DOHH2 (cell line): ENCODE measurements around the gene MACROD2.

Experiments used
- H3F3A ChIP-seq: fragments of 200-600 bp; sonication (generic), shearing (Covaris generic); 2 replicates; pipeline ENCODE4 v1.6.0; 2016; ENCODE audit warnings: antibody characterized with exemption, mild to moderate bottlenecking; ENCODE audit not compliant: control insufficient read depth, insufficient read depth
- H3K27ac ChIP-seq: fragments of 200-600 bp; sonication (generic); 2 replicates; pipeline ENCODE4 v1.5.1; 2014; ENCODE audit warnings: low read depth, mild to moderate bottlenecking, low read length, moderate library complexity
- H3K27me3 ChIP-seq: fragments of 200-600 bp; sonication (generic); 2 replicates; pipeline ENCODE4 v1.6.1; 2014; ENCODE audit warnings: mild to moderate bottlenecking, low read length, mixed read lengths; ENCODE audit not compliant: control insufficient read depth
- H3K36me3 ChIP-seq: fragments of 200-600 bp; sonication (generic); 2 replicates; pipeline ENCODE4 v1.6.1; 2014; ENCODE audit warnings: mild to moderate bottlenecking, low read length, moderate library complexity, mixed read lengths; ENCODE audit not compliant: control insufficient read depth
- H3K4me1 ChIP-seq: fragments of 200-600 bp; sonication (generic); 2 replicates; pipeline ENCODE4 v1.6.1; 2014; ENCODE audit warnings: mild to moderate bottlenecking, low read length, mixed read lengths; ENCODE audit not compliant: control insufficient read depth
- H3K4me2 ChIP-seq: fragments of 200-600 bp; sonication (generic); 2 replicates; pipeline ENCODE4 v1.6.0; 2014; ENCODE audit warnings: mild to moderate bottlenecking, low read length, moderate library complexity
- H3K4me3 ChIP-seq: fragments of 200-600 bp; sonication (generic); 2 replicates; pipeline ENCODE4 v1.5.1; 2014; ENCODE audit warnings: mild to moderate bottlenecking, low read length, mixed read lengths
- H3K79me2 ChIP-seq: fragments of 200-600 bp; sonication (generic); 2 replicates; pipeline ENCODE4 v1.6.1; 2014; ENCODE audit warnings: mild to moderate bottlenecking, low read length, mixed read lengths; ENCODE audit not compliant: control insufficient read depth
- H3K9me2 ChIP-seq: fragments of 200-600 bp; sonication (generic); replicated peaks from 2 replicates; pipeline ENCODE4 v1.6.1; 2014; ENCODE audit warnings: mild to moderate bottlenecking, low read length, mixed read lengths; ENCODE audit not compliant: control insufficient read depth
- H3K9me3 ChIP-seq: fragments of 200-600 bp; sonication (generic); 2 replicates; pipeline ENCODE4 v1.6.1; 2014; ENCODE audit warnings: antibody characterized with exemption, low read length, mixed read lengths; ENCODE audit not compliant: control insufficient read depth, insufficient read depth
- H4K20me1 ChIP-seq: fragments of 200-600 bp; sonication (generic); 2 replicates; pipeline ENCODE4 v1.6.0; 2014; ENCODE audit warnings: low read depth, mild to moderate bottlenecking, antibody characterized with exemption, low read length, moderate library complexity; ENCODE audit not compliant: control insufficient read depth, insufficient read depth
- EZH2phosphoT487 ChIP-seq: fragments of 200-600 bp; sonication (generic); IDR thresholded peaks from 2 replicates; pipeline ENCODE4 v1.6.1; 2017; ENCODE audit warnings: borderline replicate concordance, mild to moderate bottlenecking, antibody characterized with exemption, low read length, moderate library complexity, mixed read lengths
- TF ChIP-seq, protein P1 (sequence below): fragments of 200-600 bp; sonication (generic); IDR thresholded peaks from one replicate; pipeline ENCODE4 v1.5.1; 2014; ENCODE audit warnings: antibody characterized with exemption, mild to moderate bottlenecking, low read depth, low read length; ENCODE audit not compliant: poor library complexity, severe bottlenecking

Gene MACROD2

DNA sequence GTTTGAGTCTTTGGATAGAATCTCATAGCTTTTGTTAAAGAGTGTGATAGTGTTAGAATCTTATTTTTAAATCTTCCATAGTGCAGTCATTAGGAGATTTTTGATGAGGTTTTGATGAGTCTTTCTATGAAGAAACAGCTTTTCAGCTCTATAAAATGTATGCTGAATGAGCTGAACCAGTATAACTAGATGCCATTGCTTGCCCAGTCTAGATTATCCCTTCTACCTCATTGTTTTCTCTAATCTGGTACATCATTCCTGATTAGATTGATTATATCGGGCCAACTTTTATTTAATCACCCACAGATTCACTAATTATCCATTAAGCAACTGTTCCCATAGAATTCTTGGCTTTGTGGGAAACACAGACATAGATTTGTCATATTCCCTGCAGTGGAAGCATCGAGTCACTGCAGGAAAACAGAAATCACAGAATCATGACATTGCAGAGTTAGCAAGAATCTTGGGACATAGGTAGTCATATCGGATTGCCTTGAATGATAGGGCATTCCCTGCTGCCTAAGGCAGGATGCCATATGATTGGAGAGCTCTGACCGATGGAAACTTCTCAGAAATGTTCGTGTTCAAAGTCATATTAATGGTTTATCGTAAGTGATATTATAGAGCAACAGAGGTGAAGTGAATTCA lies 1224.8 kb downstream of the MACROD2 start:
- no peaks in the 10 kb centered on the region for H3K79me2 ChIP-seq
- H3K4me3 ChIP-seq, result no peak overlapping the region
- peaks cover 9% of the 10 kb centered on the region for H3K4me1 ChIP-seq
- no peak overlapping the region for H3K27ac ChIP-seq
- TF ChIP-seq EZH2phosphoT487, result no peak
- TF ChIP-seq, protein P1, sequence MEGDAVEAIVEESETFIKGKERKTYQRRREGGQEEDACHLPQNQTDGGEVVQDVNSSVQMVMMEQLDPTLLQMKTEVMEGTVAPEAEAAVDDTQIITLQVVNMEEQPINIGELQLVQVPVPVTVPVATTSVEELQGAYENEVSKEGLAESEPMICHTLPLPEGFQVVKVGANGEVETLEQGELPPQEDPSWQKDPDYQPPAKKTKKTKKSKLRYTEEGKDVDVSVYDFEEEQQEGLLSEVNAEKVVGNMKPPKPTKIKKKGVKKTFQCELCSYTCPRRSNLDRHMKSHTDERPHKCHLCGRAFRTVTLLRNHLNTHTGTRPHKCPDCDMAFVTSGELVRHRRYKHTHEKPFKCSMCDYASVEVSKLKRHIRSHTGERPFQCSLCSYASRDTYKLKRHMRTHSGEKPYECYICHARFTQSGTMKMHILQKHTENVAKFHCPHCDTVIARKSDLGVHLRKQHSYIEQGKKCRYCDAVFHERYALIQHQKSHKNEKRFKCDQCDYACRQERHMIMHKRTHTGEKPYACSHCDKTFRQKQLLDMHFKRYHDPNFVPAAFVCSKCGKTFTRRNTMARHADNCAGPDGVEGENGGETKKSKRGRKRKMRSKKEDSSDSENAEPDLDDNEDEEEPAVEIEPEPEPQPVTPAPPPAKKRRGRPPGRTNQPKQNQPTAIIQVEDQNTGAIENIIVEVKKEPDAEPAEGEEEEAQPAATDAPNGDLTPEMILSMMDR, result no peak
- H4K20me1 ChIP-seq, result no peaks in the 10 kb centered on the region
- no peaks in the 10 kb centered on the region for H3K9me3 ChIP-seq
- no peaks in the 10 kb centered on the region for H3F3A ChIP-seq
- H3K36me3 ChIP-seq, result no peaks in the 10 kb centered on the region
- H3K4me2 ChIP-seq, result no peak overlapping the region
- no peaks in the 10 kb centered on the region for H3K9me2 ChIP-seq
- H3K27me3 ChIP-seq, result no peaks in the 10 kb centered on the region

DNA sequence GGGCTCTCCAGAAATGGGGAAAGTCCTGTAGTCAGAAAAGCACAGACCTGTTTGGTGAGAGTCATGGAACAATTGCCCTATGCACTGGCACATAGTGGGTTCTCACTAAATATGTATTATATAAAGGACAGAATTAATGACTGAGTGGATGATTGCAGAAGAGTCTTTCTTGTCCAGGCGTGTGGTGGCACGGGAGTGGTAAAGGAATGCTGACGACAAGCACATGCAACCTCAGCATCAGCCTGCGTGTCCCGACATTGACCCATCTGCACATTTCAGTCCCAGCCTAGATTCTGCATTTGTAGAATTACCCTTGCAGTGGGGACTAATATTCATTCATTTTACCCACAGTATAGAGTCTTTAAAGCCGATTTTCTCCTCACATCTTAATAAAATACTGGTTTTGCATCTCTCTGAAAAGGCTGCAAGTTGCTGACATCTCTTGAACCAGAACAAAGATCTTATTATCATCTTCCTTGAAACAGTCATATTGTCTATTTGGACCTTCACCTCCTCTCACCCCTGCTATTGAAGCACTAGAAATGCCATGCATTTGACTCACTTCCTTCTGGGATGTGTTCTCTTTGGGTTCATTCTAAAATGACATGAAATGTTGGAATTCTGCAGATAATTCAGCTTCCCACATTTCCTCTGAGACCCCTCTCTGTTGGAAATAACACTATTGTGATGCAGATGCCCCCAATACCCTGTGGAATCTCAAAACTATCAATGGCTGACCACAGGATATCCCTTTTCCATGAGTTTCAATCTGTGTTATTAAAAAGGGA lies 1225.7 kb downstream of the MACROD2 start:
- no peaks in the 10 kb centered on the region for H3K27me3 ChIP-seq
- no peaks in the 10 kb centered on the region for H3K79me2 ChIP-seq
- no peaks in the 10 kb centered on the region for H3K36me3 ChIP-seq
- H3K4me3 ChIP-seq, result no peak overlapping the region
- H3F3A ChIP-seq, result no peaks in the 10 kb centered on the region
- H3K9me3 ChIP-seq, result no peaks in the 10 kb centered on the region
- H3K27ac ChIP-seq, result no peak overlapping the region
- TF ChIP-seq, protein P1, result no peak
- TF ChIP-seq EZH2phosphoT487, result no peak
- no peak overlapping the region for H3K4me2 ChIP-seq
- H3K4me1 ChIP-seq, result peaks cover 9% of the 10 kb centered on the region
- no peaks in the 10 kb centered on the region for H4K20me1 ChIP-seq
- H3K9me2 ChIP-seq, result no peaks in the 10 kb centered on the region

DNA sequence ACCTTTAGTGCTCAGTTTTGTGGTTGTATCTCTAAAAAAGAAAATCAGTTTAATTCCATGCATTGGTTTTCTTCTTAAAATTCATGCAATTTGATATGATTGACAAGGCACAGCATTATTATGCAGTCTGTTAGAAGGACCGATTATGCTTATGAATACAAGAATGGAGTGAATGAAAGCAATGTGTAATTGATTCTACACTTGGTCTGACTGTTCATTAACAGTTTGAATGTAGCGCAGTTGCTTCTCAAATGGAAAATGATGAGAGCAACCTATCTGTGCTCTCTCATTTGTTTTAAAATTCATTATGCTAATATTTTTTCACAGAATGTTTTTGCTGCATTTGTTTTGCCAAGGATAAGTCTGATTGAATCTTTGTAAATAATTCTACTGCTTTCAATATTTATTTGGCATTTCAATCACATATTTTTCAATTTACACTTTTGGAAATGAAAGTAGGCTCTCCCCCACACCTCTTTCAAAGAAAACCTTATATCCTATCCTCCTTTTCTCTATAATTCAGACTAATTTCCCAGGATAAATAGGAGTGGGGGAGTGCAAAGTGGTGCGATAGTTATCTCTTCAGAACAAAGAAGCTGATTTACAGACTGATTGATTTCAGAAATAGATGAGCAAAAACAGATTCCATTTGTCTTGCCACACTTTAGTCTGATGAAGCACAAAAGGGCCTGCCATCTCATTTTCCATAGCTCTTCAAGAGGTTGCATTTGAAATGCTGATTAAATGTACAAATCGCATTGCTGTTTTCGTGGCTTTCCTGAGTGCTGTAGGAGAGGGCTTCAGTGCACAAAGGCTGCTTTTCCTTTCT lies 1227.4 kb downstream of the MACROD2 start:
- H3K4me3 ChIP-seq, result no peak overlapping the region
- H3K9me3 ChIP-seq, result no peaks in the 10 kb centered on the region
- peaks cover 9% of the 10 kb centered on the region for H3K4me1 ChIP-seq
- H3K79me2 ChIP-seq, result no peaks in the 10 kb centered on the region
- no peaks in the 10 kb centered on the region for H3K36me3 ChIP-seq
- no peak overlapping the region for H3K4me2 ChIP-seq
- no peaks in the 10 kb centered on the region for H4K20me1 ChIP-seq
- no peaks in the 10 kb centered on the region for H3F3A ChIP-seq
- no peaks in the 10 kb centered on the region for H3K9me2 ChIP-seq
- no peak overlapping the region for H3K27ac ChIP-seq
- TF ChIP-seq EZH2phosphoT487, result no peak
- TF ChIP-seq, protein P1, result no peak
- no peaks in the 10 kb centered on the region for H3K27me3 ChIP-seq
